ENCODE measurements around the gene GLOD5. TPM values are rescaled to one million over a fixed set of nuclear protein-coding genes. Genes with fewer than 3 reads are reported as not detected.

Gene GLOD5
- total RNA-seq, 1 donor from 2014 or later = not detected

- Histone ChIP-seq H3K4me3 (no peak overlapping the region), H3K27ac (replicated peaks) (no peak overlapping the region), H3K27me3 (ENCODE audit: low read depth) (peaks cover 16% of the 10 kb centered on the region), H3K36me3 (no peaks in the 10 kb centered on the region), H3K9me3 (replicated peaks) (no peaks in the 10 kb centered on the region), H3K4me1 (no peaks in the 10 kb centered on the region)
- DNase-seq = no peak
- TF ChIP-seq CTCF (IDR thresholded peaks at IDR 0.05; ENCODE audit: borderline replicate concordance) = no peak
- intact Hi-C loops (cut with micrococcal nuclease) = no loop called here
Measured at GRCh38 chrX:48787505-48788443, 26.2 kb downstream of the GLOD5 start.

- DNase-seq = no peak
- Histone ChIP-seq H3K9me3 (replicated peaks) (no peaks in the 10 kb centered on the region), H3K27ac (replicated peaks) (no peak overlapping the region), H3K4me1 (no peaks in the 10 kb centered on the region), H3K4me3 (no peak overlapping the region), H3K27me3 (ENCODE audit: low read depth) (peaks cover 16% of the 10 kb centered on the region), H3K36me3 (no peaks in the 10 kb centered on the region)
- TF ChIP-seq CTCF (IDR thresholded peaks at IDR 0.05; ENCODE audit: borderline replicate concordance) = no peak
- intact Hi-C loops (cut with micrococcal nuclease) = no loop called here
Measured at GRCh38 chrX:48789366-48790220, 28.0 kb downstream of the GLOD5 start.

- Histone ChIP-seq H3K36me3 (no peaks in the 10 kb centered on the region), H3K4me1 (no peaks in the 10 kb centered on the region), H3K27me3 (ENCODE audit: low read depth) (peaks cover 16% of the 10 kb centered on the region), H3K4me3 (no peak overlapping the region), H3K27ac (replicated peaks) (no peak overlapping the region), H3K9me3 (replicated peaks) (no peaks in the 10 kb centered on the region)
- intact Hi-C loops (cut with micrococcal nuclease) = no loop called here
- no peak for DNase-seq
- TF ChIP-seq CTCF (IDR thresholded peaks at IDR 0.05; ENCODE audit: borderline replicate concordance) = no peak
Measured at GRCh38 chrX:48790477-48790876, 28.9 kb downstream of the GLOD5 start.

- intact Hi-C loops (cut with micrococcal nuclease) = no loop called here
- Histone ChIP-seq H3K4me3 (no peak overlapping the region), H3K27me3 (ENCODE audit: low read depth) (peaks cover 16% of the 10 kb centered on the region), H3K36me3 (no peaks in the 10 kb centered on the region), H3K4me1 (no peaks in the 10 kb centered on the region), H3K9me3 (replicated peaks) (no peaks in the 10 kb centered on the region), H3K27ac (replicated peaks) (no peak overlapping the region)
- TF ChIP-seq CTCF (IDR thresholded peaks at IDR 0.05; ENCODE audit: borderline replicate concordance) = no peak
- DNase-seq = no peak
Measured at GRCh38 chrX:48791063-48791820, 29.7 kb downstream of the GLOD5 start.

- Histone ChIP-seq H3K4me1 (no peaks in the 10 kb centered on the region), H3K36me3 (no peaks in the 10 kb centered on the region), H3K4me3 (no peak overlapping the region), H3K9me3 (replicated peaks) (no peaks in the 10 kb centered on the region), H3K27ac (replicated peaks) (no peak overlapping the region), H3K27me3 (ENCODE audit: low read depth) (peaks cover 6% of the 10 kb centered on the region)
- DNase-seq = no peak
- TF ChIP-seq CTCF (IDR thresholded peaks at IDR 0.05; ENCODE audit: borderline replicate concordance) = no peak
- intact Hi-C loops (cut with micrococcal nuclease) = no loop called here
Measured at GRCh38 chrX:48792219-48792618, 30.7 kb downstream of the GLOD5 start.

Measured in left ventricle myocardium inferior (tissue), 1 donor.